SK-N-SH treated with all-trans-retinoic acid at 6 μM for 48 hours (cell line): ENCODE measurements around the gene CENPI.

Experiments used
- CREB5 ChIP-seq: fragments of 250-450 bp; sonication (Bioruptor Pico); IDR thresholded peaks from 2 replicates; pipeline ENCODE4 v1.5.1; 2020; ENCODE audit warnings: low read depth, mild to moderate bottlenecking, moderate library complexity
- CSRNP3 ChIP-seq: fragments of 250-450 bp; sonication (Bioruptor Pico); IDR thresholded peaks from 2 replicates; pipeline ENCODE4 v1.5.1; 2021; ENCODE audit warnings: mild to moderate bottlenecking, moderate library complexity
- PATZ1 ChIP-seq: fragments of 250-450 bp; sonication (Bioruptor Pico); IDR thresholded peaks from 2 replicates; pipeline ENCODE4 v1.8.0; 2020; ENCODE audit warnings: mild to moderate bottlenecking, moderate library complexity, borderline replicate concordance
- PPARA ChIP-seq: fragments of 250-450 bp; sonication (Bioruptor Pico); IDR thresholded peaks from 2 replicates; pipeline ENCODE4 v1.5.0; 2020; ENCODE audit warnings: mild to moderate bottlenecking, borderline replicate concordance
- TSHZ2 ChIP-seq: fragments of 250-450 bp; sonication (Bioruptor Pico); IDR thresholded peaks from 2 replicates; pipeline ENCODE4 v1.5.0; 2020; ENCODE audit warnings: mild to moderate bottlenecking, moderate library complexity

- TF ChIP-seq CREB5 (CRISPR knock-in tag), result no peak
- TF ChIP-seq CSRNP3 (CRISPR knock-in tag), result no peak
- TF ChIP-seq PATZ1 (CRISPR knock-in tag), result no peak
- no peak for TF ChIP-seq PPARA (CRISPR knock-in tag)
- TF ChIP-seq TSHZ2 (CRISPR knock-in tag), result no peak
Observed at GRCh38 chrX:101051549-101052302, 46.3 kb upstream of the CENPI start, which contains the start of gene TRMT2B.
